Fibroblast of gingiva (primary cell): ENCODE data around the gene NDUFB8.
A peak's percentile ranks its signal among the peaks of the same experiment; 100 is the strongest.

ENCODE experiments used
- DNase-seq: peaks from one replicate; pipeline ENCODE4 v3.0.0-alpha.2; 2011; ENCODE audit warnings: low read depth

NDUFB8 gene

DNA sequence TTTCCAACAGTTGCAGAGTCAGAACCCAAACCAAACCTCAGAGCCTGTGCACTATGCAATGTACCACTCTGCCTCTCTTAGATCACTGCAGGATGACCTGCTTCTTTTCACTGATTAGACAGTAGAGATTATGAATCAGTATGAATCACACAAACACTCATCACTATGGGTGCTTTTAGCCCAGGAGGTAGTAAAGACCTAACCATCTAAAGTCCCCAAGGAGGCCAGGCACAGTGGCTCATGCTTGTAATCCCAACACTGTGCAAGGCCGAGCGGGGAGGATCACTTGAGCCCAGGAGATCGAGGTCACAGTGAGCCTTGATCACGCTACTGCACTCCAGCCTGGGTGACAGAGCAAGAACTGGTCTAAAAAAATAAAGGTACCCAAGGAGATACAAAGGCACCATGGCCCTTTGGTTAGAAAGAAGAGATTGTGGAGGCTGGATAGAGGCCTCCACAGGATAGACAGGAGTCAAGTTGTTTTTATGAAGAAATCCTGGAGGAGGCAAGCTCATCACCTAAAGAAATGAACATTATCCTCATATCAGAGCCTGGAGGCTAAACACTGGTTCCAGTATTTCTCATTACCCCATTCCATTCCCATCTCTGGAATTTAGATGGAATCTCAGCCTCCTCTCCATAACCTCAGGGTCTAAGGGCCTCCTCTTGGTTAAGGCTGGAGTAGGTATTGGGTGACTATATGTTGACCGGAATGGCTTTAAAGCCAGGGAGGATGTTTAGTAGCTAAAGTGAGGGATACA is 22.9 kb downstream of the NDUFB8 start:
- no peak for DNase-seq

DNA sequence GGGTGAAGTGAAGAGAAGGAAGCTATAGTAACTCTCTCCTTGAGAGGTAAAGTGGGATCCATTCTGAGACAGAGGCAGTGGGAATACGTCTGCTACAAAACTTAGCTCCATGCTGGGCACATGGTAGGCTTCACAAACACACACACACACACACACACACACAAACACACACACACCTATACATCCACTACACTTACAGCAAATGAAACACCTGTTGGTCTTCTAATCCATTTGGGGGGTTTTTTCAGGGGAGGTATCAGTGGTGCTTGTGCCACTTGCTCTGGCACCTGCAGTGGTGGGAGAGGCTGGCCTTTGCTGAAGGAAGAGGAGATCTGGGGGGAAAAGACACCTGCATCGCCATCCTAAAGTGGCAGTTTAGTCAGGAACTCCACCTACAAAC is 24.5 kb downstream of the NDUFB8 start:
- DNase-seq = no peak

DNA sequence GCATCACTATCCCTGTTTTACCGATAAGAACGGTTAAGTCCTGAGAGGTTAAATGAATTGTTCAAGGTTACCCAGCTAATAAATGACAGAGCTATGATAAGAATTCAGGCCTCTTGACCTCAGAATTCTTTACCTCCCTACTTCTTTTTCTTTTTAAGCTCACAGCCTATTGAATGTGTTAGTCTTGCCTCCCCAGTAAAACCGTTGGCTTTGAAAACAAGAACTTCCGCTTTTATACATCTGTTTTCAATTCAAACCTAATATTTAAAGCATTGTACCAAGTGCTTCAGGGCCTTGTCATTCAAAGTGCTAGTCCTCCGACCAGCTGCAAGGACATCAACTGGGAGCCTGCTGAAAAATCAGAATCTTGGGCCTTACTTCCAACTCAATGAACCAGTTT is 25.6 kb downstream of the NDUFB8 start:
- peak; percentile 46 for DNase-seq

DNA sequence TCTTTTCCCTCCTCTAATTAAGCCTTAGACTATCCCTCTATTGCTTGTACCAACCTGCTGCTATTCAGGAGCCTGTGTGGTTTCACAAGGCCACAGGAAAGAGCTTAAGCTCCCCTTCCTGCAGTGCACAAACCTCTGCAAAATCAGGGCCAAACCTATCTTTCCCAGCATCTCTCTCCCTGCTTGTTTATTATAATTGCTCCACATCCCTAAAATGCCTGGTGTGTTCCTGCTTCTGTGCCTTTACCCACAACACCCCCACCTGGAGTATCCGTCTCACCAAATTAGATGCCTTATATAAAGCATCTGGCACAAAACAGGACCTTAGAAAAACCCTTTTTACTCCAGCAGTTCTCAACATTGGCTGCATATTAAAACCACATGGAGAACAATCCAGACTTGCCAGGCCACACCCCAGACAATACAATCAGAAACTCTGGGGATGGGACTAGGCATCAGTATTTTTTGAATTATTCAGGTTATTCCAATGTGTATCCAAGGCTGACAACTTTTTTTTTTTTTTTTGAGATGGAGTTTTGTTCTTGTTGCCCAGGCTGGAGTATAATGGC is 26.7 kb downstream of the NDUFB8 start:
- no peak for DNase-seq

DNA sequence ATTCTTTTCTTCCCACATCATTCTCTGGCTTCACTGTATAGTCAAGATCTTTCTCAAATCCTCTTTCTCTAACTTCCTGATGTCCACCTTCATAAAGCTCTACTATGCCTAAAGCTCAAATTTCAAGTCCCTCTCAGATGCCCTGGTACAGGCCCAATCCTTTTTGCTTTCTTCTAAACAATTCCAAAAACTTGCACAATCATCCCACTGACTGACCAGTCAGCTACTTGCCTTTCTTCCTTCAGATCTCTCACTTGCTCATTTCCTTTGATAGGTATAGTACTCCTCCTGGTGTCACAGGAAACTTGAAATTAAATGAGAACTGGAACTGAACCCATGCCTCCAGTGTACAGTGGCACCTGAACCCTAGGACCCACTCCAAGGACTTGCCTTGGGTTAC is 28.2 kb downstream of the NDUFB8 start:
- peak; percentile 43 for DNase-seq

DNA sequence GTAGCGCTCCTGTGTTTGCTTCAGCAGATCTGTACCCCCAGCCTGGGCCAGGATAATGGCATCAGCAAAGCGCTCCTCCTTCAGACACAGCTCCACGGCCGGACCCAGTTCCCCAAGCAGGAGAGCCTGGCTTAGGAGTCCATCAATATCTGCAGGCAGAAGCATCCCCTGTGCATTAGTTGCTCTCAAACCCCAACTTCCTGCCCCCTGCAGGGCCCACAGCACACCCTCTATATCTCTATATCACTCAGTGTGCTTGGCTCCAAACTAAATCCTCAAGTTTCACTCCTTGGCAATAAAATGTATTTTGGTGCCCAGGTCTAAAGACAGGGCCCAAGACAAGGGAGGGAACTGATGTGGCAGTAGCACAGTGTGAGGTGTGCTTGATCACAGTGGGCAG is 31.6 kb downstream of the NDUFB8 start:
- DNase-seq = no peak

DNA sequence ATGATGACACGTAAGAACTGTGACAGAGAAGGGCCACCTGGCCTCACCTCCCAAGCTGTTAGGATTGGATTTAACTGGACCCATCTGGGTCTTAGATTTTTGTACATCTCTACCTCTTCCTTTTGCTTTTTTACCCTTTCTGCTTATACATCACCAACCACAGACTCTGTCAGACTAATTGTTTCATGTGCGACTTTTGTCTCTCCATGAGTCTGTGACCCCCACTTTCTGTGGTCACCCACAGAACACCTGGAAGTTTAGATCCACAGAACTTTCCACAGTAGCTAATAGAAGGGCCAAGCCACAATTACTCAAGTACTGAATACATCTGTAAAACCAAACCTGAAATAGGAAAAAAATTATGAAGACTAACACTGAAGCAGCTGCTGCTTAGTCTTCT is 33.1 kb downstream of the NDUFB8 start:
- no peak for DNase-seq

DNA sequence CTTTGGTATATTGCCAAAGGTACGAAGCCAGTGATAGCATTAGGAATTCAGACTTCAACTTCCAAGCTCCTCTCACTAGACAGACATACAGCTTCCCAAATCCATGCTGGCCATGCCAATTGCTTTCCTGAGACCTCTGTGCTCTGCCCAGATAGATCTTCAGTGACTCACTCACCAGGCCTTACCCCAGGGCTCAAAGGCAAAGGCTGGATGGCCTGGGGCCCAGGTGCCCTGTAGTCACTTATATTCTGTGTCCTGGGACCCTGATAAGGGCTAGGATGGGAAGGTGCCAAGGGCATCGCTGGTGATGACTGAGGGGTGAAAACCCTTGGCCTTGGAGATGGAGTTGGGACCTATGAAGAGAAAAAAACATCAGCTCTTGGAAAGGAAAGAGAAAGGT is 39.1 kb downstream of the NDUFB8 start:
- no peak for DNase-seq

DNA sequence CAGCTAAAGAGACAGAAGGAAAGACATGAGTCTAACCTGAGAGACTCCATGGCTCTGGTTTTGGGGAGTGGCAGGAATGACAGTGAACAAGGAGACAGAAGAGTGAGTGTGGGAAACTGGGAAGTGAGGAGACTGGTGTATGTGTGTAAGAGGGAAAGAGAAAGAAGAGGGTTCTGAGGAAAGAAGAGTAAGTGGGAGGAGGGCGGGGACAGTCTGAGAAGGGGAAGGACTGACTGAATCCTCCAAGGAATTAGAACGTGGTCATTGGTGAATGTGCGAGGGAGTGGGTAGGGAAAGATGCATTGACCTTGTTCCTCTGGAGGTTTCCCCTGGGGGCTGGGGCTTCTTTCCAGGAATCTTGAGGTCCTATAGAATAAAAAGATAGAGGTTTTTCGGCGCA is 40.3 kb downstream of the NDUFB8 start:
- no peak for DNase-seq

DNA sequence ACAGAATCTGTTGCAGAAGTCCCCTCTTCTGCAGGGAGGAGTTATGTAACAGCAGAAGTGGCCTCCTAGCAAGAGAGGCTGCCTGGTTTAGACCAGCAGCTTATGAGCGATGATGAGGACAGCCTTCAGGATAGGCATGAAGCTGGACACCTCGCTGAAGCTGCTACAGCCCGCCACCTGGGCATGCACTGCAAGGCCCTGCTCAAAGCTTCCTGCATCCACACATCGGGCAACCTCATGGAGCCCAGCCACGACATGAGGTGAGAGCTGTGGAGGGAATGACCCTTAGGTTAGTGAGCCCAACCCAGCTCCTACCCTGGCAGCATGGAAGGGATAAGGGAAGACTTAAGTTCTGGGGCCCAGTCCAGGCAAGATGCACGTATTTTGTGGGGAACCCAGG is 42.1 kb downstream of the NDUFB8 start:
- no peak for DNase-seq

DNA sequence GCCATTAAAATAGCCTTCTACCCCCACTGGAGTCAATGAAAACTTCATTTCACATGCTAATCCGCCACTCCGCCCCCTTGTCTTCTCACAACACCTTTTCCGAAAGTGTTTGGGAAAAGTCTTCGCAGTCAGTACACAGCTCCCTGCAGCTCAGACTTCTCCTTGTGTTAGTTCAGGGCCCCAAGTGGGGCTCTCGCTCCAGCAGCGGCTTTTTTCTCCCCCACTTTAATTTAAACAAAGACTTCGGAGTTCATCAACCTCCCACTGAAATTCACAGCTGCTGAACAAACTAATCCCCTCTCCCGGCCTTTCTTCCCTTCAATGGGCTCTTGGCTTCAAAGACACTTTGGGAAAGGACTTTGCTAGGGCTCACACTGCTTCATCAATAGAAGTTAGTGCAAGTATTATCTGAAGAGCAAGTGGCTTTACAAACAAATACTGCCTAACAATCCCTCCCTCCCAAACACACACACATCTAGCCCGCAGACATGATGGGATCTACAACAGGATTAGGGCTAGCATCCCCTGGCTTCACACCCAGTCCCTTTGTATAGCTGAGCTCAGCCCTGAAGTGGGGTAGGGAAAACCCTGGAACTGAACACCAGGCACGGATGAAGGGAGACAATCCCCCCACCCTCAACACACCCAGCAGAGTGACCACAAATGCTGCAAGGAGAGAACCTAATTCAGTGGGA is 43.7 kb downstream of the NDUFB8 start:
- no peak for DNase-seq

DNA sequence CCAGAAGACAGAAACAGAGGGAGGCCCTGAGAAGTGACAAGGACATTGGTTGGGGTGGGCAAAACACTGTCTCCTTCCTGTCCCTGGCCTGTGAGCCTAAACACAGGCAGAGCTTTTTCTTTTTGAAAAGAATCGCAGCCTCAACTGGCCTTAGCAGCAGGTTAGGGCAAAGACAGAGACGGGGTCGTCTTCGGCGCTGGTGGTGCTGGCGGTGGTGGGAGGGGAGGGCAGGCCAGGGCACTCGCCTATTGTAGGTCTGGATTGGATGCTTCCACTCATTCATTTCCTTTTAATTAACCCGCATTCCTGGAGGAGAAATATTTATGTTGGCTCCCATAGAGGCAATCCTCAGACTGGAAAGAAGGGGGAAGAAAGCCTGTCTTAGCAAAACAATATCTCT is 44.3 kb downstream of the NDUFB8 start:
- DNase-seq = no peak

DNA sequence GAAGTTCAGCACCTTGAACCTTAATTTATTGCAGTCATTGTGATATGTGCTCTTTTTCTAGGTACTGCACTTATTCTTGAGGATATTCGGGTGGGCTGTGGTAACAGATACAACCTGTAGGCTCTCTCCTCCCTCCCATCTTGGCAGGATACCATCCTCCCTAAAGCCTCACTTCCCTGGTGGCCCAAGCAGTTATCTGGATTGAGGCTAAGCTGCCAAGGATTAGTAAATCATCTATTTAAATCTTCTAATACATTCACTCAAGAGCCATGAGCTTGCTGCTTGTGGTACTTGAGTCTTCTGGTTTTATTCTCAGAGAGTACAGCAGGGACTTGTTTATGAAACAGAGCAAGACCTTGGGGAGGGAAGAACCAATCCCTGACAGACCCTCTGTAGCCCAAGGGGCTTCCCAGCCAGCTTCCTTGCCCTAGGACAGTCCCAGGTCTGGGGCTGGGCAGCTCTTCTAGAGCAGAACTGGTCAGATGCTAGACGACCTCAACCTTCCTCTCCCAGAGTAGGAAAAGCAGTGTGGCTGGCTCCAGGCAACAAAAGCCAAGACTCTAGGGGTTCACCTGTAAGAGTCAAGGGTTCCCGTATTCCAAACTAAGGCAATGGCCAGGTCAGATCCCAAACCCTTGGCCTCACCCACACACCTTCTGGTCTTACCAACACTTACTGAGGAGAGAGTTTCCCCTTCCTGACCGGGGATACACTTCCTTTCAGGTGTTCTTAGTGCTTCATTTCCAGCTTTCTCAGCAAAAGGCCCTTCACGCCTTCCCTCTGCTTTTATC is 45.6 kb downstream of the NDUFB8 start:
- DNase-seq = no peak

DNA sequence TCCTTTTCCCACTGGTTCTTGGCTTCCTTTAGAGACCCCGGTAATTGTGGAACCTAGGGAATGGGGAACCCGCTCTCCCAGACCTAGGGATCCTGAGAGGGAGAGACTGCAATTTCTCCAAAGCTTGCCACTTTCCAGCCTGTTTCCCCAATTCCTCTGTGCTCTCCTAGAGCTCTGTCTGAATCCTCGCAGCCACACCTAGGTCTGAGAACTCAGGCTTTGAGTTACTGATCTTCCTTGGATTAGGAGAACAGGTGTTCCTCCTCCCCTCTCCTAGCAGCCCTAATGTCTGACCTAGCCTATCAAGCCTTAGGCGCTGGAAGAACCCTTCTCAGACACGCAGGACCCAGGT is 46.9 kb downstream of the NDUFB8 start:
- DNase-seq = no peak

DNA sequence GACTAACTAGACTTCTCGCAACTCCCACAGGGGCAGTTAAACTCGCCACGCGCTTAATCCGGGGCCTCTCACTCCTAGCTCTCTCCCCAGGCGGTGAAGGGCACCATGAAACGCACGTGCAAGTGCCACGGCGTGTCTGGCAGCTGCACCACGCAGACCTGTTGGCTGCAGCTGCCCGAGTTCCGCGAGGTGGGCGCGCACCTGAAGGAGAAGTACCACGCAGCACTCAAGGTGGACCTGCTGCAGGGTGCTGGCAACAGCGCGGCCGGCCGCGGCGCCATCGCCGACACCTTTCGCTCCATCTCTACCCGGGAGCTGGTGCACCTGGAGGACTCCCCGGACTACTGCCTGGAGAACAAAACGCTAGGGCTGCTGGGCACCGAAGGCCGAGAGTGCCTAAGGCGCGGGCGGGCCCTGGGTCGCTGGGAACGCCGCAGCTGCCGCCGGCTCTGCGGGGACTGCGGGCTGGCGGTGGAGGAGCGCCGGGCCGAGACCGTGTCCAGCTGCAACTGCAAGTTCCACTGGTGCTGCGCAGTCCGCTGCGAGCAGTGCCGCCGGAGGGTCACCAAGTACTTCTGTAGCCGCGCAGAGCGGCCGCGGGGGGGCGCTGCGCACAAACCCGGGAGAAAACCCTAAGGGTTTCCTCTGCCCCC is 47.4 kb downstream of the NDUFB8 start:
- peak; percentile 65 for DNase-seq

DNA sequence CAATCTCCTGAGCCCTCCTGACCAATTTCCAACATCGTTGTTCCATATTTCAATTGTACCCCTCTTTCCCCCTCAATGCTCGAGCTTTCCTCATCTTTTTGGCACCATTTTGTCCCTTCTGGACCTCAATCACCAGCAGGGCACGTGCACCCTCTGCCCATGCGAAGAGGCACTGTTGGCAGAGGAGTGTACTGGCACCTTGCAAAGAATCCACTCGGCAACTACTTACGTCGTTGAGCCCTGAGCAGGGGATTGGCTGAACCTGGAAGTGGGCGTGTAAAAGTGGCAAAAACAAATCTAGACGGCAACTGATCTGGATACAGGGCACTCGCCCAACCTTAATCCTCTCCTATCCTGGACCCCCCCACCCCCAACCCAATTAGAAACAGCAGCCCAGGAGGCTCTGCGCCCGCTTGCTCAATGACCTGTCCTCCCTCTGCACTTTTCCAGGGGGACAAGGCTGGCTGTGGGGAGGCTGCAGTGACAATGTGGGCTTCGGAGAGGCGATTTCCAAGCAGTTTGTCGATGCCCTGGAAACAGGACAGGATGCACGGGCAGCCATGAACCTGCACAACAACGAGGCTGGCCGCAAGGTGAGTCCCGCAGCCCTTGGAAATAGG is 48.1 kb downstream of the NDUFB8 start:
- peak; percentile 74 for DNase-seq

DNA sequence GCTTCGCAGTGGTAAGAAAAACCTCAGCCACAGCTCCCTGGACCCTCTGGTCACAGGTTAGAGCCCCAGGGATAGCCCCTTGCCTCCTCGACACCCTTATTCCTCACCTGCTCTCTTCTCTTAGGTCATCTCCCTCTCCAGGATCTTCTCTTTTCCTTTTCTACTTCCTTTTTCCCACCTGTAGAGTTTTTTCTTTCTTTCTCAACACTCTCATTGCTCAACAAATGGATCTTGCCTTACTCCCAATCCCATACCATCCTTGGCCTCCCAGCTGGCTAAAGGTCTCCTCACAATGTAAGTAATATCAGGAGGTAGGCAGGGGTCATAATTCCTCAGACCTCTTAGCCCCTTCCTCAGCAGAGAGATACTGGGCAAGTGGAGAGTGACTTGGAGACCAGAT is 49.7 kb downstream of the NDUFB8 start:
- DNase-seq = no peak

DNA sequence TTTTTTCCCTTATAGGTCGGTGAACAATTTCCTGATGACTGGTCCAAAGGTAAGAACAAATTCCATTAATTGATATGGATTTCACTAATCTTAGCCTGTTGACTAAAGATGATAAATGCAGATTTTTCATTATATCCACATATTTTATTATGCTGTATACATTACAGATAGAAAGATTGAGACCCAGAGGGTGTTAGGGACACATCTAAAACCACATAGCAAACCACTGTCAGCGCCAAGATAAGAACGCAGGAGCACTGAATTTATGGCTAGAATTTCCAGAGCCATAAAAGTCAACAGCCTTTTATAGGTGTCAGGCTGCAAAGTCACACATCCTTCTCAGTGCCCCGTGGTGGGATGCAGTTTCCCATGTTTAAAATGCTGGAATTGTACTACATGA is 50.6 kb downstream of the NDUFB8 start:
- no peak for DNase-seq

DNA sequence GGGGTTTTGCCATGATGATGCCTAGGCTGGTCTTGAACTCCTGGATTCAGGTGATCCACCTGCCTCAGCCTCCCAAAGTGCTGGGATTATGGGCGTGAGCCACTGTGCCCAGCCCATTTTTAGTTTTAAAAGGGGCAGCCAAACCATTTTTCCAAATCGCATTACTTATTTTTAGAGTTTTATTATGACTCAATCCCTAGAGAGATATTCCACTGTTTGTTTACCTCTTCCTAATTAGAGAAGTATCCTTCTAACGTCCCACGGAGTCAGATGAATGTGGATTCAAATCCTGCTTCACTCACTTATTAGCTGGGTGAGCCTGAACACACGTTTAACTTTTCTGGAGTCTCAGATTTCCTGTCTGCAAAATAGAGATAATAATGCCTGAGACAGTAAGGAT is 51.7 kb downstream of the NDUFB8 start:
- no peak for DNase-seq
